ENCODE measurements around the gene FTCD.

DNA sequence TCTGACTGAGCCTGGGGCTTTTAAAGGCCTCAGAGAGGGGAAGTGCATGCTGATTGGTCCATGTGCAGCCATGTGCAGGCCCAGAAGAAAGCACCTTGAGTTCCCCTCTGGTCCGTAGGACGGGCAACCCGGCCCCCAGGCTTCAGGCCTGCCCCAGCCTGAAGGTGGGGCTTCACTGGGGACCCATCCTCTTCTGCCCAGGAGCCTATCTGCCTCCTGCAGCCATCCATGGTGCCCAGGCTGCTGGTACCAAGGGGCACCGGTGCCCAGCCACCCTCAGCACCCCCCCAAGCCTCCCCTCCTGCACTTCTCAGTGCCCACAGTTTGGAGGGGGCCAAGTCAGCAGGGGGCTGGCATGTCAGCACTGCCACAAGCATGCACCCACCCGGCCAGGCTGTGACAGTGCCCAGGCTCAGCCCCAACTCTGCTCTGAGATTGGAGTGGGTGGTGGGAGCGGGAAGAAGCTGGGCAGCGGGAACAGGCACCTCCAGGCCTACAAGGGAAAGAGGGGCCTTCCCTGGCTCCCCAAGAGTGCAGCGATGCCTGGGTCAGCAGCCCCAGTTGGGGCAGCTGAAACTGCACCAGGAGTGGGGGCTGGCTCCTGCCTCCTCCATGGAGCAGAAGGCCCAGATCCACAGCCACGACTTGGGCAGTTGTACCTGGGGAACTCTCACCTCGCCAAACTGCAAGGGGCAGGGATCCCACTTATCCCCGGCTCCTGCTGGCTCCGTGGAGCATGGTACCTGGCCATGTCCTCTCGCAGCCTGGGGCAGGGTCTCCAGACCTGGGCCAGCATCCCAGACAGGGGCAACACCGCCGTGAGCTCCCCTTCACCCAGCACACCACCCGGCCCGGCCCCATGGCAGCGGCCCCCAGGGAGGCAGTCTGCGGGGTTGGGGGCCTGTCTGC lies 45.8 kb downstream of the FTCD start:
- TF ChIP-seq, protein P1, sequence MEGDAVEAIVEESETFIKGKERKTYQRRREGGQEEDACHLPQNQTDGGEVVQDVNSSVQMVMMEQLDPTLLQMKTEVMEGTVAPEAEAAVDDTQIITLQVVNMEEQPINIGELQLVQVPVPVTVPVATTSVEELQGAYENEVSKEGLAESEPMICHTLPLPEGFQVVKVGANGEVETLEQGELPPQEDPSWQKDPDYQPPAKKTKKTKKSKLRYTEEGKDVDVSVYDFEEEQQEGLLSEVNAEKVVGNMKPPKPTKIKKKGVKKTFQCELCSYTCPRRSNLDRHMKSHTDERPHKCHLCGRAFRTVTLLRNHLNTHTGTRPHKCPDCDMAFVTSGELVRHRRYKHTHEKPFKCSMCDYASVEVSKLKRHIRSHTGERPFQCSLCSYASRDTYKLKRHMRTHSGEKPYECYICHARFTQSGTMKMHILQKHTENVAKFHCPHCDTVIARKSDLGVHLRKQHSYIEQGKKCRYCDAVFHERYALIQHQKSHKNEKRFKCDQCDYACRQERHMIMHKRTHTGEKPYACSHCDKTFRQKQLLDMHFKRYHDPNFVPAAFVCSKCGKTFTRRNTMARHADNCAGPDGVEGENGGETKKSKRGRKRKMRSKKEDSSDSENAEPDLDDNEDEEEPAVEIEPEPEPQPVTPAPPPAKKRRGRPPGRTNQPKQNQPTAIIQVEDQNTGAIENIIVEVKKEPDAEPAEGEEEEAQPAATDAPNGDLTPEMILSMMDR (IDR thresholded peaks at IDR 0.05; ENCODE audit: control extremely low read depth in 1 of 3, insufficient read depth in 1 of 3, low read depth in 1 of 3, low read length in 3 of 3): no peak
- TF ChIP-seq RFX5 (IDR thresholded peaks at IDR 0.05; ENCODE audit: borderline replicate concordance, low read depth, low read length) (no peak), HDAC6 (IDR thresholded peaks at IDR 0.05; ENCODE audit: low read depth, low read length) (no peak), ZNF274 (IDR thresholded peaks at IDR 0.05; ENCODE audit: borderline replicate concordance, extremely low read depth, low read length) (no peak), POLR2AphosphoS5 (IDR thresholded peaks at IDR 0.05; ENCODE audit: low read depth, low read length) (no peak)

Data from H1 (cell line).